GM11168 (cell line): ENCODE results near the gene SIPA1L3.

ENCODE experiments used
- in situ Hi-C: fragments of 300-500 bp; cut with MboI; formaldehyde crosslinking; loops from one replicate; pipeline ENCODE4 v1.12.0; 2022; ENCODE audit warnings: low sequenced_read_pairs; ENCODE audit not compliant: unreplicated experiment

Gene SIPA1L3

DNA sequence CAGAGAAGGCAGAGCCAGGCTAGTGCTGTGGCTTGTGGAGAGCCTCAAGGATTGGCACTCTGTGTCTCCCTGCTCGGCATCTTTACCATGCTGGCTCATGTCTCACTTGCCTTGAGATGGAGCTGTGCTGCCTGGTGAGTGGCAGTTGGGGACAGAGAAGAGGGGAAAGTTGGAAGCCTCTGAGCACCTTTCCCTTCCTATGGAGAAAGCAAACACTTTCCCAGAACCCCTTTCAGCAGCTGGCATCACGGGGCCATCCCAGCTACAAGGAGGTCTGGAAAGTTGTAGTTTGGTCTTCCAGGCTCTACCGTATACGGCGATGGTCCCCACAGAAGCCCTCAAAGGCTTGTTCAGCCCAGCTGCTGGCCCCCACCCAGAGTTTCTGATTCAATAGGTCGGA lies 258.3 kb downstream of the SIPA1L3 start:
- in situ Hi-C loops: no loop called here

DNA sequence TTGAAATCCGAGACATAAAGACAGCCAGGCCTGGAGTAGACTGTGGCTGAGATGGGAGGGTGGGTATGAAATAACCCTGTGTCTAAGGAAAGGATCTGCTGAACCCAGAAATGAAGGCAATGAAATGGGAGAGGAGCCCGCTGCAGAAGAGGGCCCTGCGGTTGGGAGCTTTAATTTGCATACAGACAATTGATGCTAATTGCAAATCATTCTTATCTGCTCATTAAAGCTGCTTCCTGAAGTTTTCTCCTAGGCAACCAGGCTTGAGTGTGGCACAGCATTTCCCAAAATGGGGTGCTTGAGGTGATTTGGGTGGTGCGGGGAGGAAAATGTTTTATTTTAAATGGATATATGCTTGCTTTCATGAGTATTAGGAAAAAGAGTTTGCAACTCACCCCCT lies 261.6 kb downstream of the SIPA1L3 start:
- in situ Hi-C loops: no loop called here

GRCh38 chr19:38170334-38170733 lies 263.3 kb downstream of the SIPA1L3 start:
- in situ Hi-C loops: no loop called here

DNA sequence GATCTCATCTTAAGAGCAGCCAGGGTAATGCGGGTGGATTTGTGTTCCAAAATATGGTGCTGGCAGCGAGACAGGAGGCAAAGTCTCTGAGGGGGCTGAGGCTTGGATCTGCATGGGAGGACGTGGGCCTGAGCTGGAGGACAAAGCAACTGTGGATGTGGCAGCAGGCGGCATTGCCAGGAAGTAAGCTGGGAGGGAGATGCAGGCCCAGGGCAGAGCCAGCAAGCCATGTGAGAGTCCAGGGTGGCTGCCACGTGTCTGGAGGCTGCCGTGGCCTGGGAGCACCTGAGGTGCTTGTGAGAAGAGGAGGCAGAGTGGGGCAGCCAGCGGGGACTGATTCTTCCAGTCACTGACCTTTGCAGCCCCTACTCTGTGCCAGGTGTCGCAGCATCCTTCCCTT lies 265.0 kb downstream of the SIPA1L3 start:
- in situ Hi-C loops: no loop called here

DNA sequence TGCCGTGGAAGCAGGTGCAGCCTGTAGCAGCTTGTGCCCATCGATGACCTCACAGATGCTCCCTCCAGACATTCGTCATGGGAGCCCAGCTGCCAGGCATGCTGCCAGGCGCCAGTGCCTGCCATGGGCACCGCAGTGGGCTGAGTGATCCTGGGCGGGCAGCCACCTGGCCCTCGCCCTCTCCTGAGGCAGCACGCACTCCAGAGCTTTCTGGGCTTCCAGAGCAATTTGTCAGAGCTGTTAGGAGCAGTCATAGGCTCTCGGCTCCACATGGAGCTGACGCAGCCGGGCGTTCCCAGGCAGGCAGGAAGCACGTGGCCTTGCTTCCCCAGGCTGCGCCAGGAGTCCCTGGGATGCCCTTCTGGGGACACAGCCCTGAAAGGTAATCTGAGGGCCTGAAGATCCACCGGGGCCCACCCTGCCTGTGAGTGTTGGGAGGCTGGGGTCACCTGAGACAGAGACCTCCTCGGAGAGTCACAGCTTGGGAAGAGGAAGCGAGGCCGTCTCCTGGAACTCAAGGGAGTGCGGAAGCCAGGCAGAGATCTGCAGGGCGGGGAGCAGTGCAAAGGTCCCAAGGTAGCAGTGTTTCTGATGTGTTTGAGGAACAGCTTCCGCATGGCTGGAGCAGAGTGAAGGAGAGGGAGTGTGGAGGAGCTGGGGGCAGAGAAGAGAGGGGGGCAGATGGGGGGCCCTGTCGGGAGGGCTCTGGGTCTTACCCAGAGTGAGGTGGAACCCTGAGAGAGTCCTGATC lies 266.5 kb downstream of the SIPA1L3 start:
- in situ Hi-C loops: no loop called here

DNA sequence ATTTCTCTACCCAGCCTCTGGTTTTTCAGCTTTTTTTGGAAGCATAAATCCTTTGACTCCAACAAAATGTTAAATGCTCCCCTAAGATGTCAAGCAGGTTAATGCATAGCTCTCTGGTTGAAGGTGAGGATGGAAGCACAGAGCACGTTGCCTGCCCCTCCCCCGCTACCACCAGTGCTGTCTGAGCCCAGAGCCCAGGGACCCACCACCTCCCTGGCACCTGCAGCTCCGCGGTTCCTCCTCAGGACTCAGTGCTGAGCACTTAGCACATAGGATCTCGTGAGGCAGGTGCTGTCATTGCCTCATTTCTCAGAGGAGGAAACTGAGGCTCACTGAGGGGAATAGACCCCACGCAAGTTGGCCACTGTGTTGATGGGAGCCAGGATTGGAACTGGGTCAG lies 268.4 kb downstream of the SIPA1L3 start:
- in situ Hi-C loops: no loop called here

DNA sequence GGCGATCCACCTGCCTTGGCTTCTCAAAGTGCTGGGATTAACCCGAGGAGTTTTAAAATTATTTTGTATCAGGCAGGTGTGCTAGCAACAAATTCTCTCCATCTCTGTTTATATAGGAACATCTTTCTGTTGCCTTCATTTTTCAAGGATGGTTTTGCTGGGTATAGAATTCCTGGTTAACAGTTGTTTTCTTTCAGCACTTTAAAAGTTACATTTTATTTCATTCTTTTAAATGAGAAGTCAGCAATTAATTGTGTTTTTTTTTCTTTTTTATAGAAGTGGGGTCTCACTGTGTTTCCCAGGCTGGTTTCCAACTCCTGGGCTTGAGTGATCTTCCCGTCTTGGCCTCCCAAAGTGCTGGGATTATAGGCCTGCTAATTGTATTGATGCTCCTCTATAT lies 273.1 kb downstream of the SIPA1L3 start:
- in situ Hi-C loops: no loop called here

GRCh38 chr19:38182536-38183210 lies 275.7 kb downstream of the SIPA1L3 start:
- in situ Hi-C loops: no loop called here

GRCh38 chr19:38183251-38183897 lies 276.4 kb downstream of the SIPA1L3 start:
- in situ Hi-C loops: no loop called here

- in situ Hi-C loops: no loop called here
Measured at GRCh38 chr19:38184815-38185214, 277.8 kb downstream of the SIPA1L3 start.

GRCh38 chr19:38185562-38185961 lies 278.6 kb downstream of the SIPA1L3 start:
- in situ Hi-C loops: no loop called here

- in situ Hi-C loops: no loop called here
Measured at GRCh38 chr19:38190061-38190460, 283.1 kb downstream of the SIPA1L3 start.

DNA sequence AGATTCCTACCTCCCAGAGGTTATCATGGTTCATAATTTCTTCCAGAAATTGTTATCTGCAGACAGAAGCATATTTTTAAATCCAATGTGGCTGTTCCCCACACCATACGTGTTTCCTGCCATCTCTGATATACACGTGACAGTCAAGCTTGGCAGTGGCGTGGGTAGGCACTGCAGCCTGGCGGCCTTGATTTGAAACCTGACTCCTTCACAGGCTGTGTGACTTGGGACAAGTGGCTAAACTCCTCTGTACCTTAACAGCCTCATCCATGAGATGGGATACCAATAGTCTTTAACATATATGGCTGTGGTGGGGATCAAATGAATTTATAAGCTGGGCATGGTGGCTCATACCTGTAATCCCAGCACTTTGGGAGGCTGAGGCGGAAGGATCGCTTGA lies 283.8 kb downstream of the SIPA1L3 start:
- in situ Hi-C loops: no loop called here

DNA sequence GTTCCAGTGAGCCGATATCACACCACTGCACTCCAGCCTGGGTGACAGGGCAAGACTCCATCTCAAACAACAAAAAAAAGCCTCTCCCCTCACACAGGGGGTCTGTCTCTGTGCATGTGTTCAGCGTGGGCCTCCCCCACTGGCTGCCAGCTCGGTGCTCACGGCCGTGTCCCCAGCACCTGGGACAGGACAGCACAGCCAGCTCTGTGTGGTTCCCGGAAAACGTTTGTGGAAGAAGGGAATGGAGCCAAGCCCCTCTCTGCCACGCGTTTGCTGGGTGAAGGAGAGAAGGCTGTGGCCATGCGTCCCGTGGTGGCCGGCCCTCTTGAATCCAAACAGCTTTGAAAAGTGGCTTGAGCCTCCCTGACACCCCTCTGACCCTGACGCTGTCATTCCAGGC lies 284.7 kb downstream of the SIPA1L3 start:
- in situ Hi-C loops: no loop called here

DNA sequence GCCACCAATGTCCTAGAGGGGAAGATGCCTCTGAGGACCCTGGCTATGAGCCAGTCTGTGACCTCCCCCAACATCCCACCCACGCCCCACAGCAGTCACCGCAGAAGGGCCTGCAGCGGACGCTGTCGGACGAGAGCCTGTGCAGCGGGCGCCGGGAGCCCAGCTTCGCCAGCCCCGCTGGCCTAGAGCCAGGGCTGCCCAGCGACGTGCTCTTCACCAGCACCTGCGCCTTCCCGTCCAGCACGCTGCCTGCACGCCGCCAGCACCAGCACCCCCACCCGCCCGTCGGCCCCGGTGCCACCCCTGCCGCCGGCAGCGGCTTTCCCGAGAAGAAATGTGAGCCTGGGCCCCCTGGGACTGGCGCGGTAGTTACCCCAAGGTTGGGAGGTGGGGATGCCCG lies 286.4 kb downstream of the SIPA1L3 start:
- in situ Hi-C loops: no loop called here

GRCh38 chr19:38194061-38194701 lies 287.2 kb downstream of the SIPA1L3 start:
- in situ Hi-C loops: no loop called here

- in situ Hi-C loops: no loop called here
Measured at GRCh38 chr19:38195237-38195636, 288.2 kb downstream of the SIPA1L3 start.

DNA sequence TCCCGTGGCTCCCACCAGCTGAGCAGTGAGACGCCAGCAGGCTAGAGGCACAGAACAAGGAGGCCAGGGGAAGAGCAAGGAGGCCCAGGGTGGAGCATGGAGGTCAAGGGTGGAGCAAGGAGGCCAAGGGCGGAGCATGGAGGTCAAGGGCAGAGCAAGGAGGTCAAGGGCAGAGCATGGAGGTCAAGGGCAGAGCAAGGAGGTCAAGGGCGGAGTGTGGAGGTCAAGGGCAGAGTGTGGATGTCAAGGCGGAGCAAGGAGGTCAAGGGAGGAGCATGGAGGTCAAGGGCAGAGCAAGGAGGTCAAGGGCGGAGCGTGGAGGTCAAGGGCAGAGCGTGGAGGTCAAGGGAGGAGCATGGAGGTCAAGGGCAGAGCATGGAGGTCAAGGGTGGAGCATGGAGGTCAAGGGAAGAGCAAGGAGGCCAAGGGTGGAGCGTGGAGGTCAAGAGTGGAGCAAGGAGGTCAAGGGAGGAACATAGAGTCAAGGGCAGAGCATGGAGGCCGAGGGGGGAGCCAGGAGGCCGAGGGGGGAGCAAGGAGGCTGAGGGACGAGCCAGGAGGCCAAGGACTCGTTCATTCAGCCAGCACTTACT lies 289.3 kb downstream of the SIPA1L3 start:
- in situ Hi-C loops: no loop called here

GRCh38 chr19:38196948-38197656 lies 290.1 kb downstream of the SIPA1L3 start:
- in situ Hi-C loops: no loop called here
